GM12878 (cell line): Measurements from ENCODE around the gene ZCCHC24. TPM values are rescaled to one million over a fixed set of nuclear protein-coding genes. Genes with fewer than 3 reads are reported as not detected.

Source experiments
- ATAC-seq: fragments of 200-7000 bp; cut with Tn5 transposase; 3 replicates; pipeline ENCODE4 v1.9.1; 2020; ENCODE audit warnings: mild to moderate bottlenecking, moderate library complexity
- BruUV-seq: library from RNA; stranded (reverse); fragments of 400-500 nt; replicated peaks from 2 replicates; lab custom pipeline; 2021; lab: Mats Ljungman, UMichigan
- CTCF ChIA-PET: fragments of 300-600 bp; sonication (Branson Sonifier 250); formaldehyde crosslinking; extraction: SDS; loops from one replicate; lab custom pipeline; 2021; ENCODE audit warnings: inconsistent platforms; lab: Yijun Ruan, JAX
- POLR2A ChIA-PET: fragments of 350-600 bp; formaldehyde crosslinking; extraction: SDS; loops from one replicate; lab custom pipeline; 2021; ENCODE audit warnings: inconsistent platforms; lab: Charles Lee
- RAD21 ChIA-PET: fragments of 300-600 bp; sonication (Branson Sonifier 250); formaldehyde crosslinking; loops from one replicate; lab custom pipeline; 2023; ENCODE audit warnings: antibody characterized with exemption; ENCODE audit not compliant: unreplicated experiment; lab: Charles Lee
- SMC1A ChIA-PET: fragments of 300-600 bp; sonication (Branson Sonifier 250); formaldehyde crosslinking; loops from one replicate; lab custom pipeline; 2023; ENCODE audit not compliant: unreplicated experiment, uncharacterized antibody; lab: Charles Lee
- DNase-seq: peaks from one replicate; pipeline ENCODE4 v3.0.0-alpha.2; 2011; ENCODE audit warnings: low read depth, low spot score
- FAIRE-seq: peaks from 3 replicates; lab custom pipeline; 2011; peaks lifted over from hg19 to GRCh38; lab: Jason Lieb, UNC
- H2AFZ ChIP-seq: 2 replicates; pipeline ENCODE4 v1.6.0; 2011; ENCODE audit warnings: low read depth, low read length, control low read depth; ENCODE audit not compliant: control insufficient read depth
- H3K27ac ChIP-seq: 2 replicates; pipeline ENCODE4 v1.5.1; 2011; ENCODE audit warnings: control low read depth; ENCODE audit not compliant: control insufficient read depth, insufficient read depth
- H3K27me3 ChIP-seq, 2 experiments: replicated peaks in 1 of 2; 2 replicates each; pipeline versions ENCODE4 v1.6.0 to v1.6.1; 2011; ENCODE audit warnings: low read length in 1 of 2; ENCODE audit not compliant: control insufficient read depth in 2 of 2, insufficient read depth in 2 of 2
- H3K36me3 ChIP-seq, 2 experiments: 2 replicates each; pipeline ENCODE4 v1.5.1; 2011; ENCODE audit warnings: low read length in 1 of 2; ENCODE audit not compliant: control insufficient read depth in 2 of 2, insufficient read depth in 2 of 2
- H3K4me1 ChIP-seq: 2 replicates; pipeline ENCODE4 v1.6.1; 2011; ENCODE audit warnings: mild to moderate bottlenecking, low read length, moderate library complexity, mixed read lengths; ENCODE audit not compliant: control insufficient read depth, insufficient read depth
- H3K4me2 ChIP-seq: 2 replicates; pipeline ENCODE4 v1.6.0; 2011; ENCODE audit warnings: control low read depth; ENCODE audit not compliant: control insufficient read depth, insufficient read depth
- H3K4me3 ChIP-seq: fragments of 200-600 bp; sonication (generic); 2 replicates; pipeline ENCODE4 v1.5.1; 2016
- H3K79me2 ChIP-seq: 2 replicates; pipeline ENCODE4 v1.6.0; 2011; ENCODE audit warnings: low read length; ENCODE audit not compliant: control insufficient read depth, insufficient read depth
- H3K9ac ChIP-seq: 2 replicates; pipeline ENCODE4 v1.8.0; 2011; ENCODE audit warnings: low read length, control low read depth, mixed read lengths; ENCODE audit not compliant: control insufficient read depth, insufficient read depth
- H3K9me3 ChIP-seq: replicated peaks from 3 replicates; pipeline ENCODE4 v1.5.1; 2011; ENCODE audit warnings: mild to moderate bottlenecking, low read length; ENCODE audit not compliant: control insufficient read depth, insufficient read depth
- H4K20me1 ChIP-seq: 2 replicates; pipeline ENCODE4 v1.6.0; 2011; ENCODE audit not compliant: control insufficient read depth, insufficient read depth
- BMI1 ChIP-seq: fragments of 450-650 bp; IDR thresholded peaks from 2 replicates; pipeline ENCODE4 v1.6.1; 2016; ENCODE audit warnings: mild to moderate bottlenecking, moderate library complexity, borderline replicate concordance
- EZH2 ChIP-seq: IDR thresholded peaks from 2 replicates; pipeline ENCODE4 v1.6.1; 2012; ENCODE audit warnings: low read depth, mild to moderate bottlenecking, control low read depth, inconsistent platforms, low read length, borderline replicate concordance; ENCODE audit not compliant: control insufficient read depth
- KLF5 ChIP-seq: fragments of 450-650 bp; IDR thresholded peaks from 2 replicates; pipeline ENCODE4 v1.6.1; 2014; ENCODE audit warnings: mild to moderate bottlenecking; ENCODE audit not compliant: partially characterized antibody
- SMAD1 ChIP-seq: fragments of 450-650 bp; IDR thresholded peaks from 2 replicates; pipeline ENCODE4 v1.6.1; 2018; ENCODE audit warnings: mild to moderate bottlenecking, low read depth; ENCODE audit not compliant: partially characterized antibody
- SMARCA5 ChIP-seq: fragments of 450-650 bp; IDR thresholded peaks from 2 replicates; pipeline ENCODE4 v1.6.1; 2017; ENCODE audit warnings: mild to moderate bottlenecking
- TAF1 ChIP-seq: IDR thresholded peaks from 2 replicates; pipeline ENCODE4 v1.6.1; 2011; ENCODE audit warnings: mild to moderate bottlenecking, low read depth, low read length, borderline replicate concordance
- YY1 ChIP-seq: IDR thresholded peaks from 2 replicates; pipeline ENCODE4 v1.6.1; 2011; ENCODE audit warnings: low read depth, mild to moderate bottlenecking, low read length
- ZNF207 ChIP-seq: fragments of 450-650 bp; IDR thresholded peaks from 2 replicates; pipeline ENCODE4 v1.6.1; 2014; ENCODE audit warnings: antibody characterized with exemption, mild to moderate bottlenecking, borderline replicate concordance
- ZSCAN29 ChIP-seq: fragments of 450-650 bp; IDR thresholded peaks from 2 replicates; pipeline ENCODE4 v1.6.1; 2017; ENCODE audit warnings: mild to moderate bottlenecking, moderate library complexity
- WGBS: methylation state at CpG from one replicate; pipeline ENCODE4 v1.1.6; 2016; ENCODE audit warnings: low lambda C conversion rate; ENCODE audit not compliant: insufficient replicate concordance, insufficient coverage; ENCODE audit errors: missing lambda C conversion rate; 5-methylcytosine and 5-hydroxymethylcytosine counted together
- in situ Hi-C: fragments of 300-500 bp; cut with MboI; formaldehyde crosslinking; loops from 9 replicates; pipeline ENCODE4 v1.14.3; 2018; ENCODE audit warnings: mixed read lengths
- intact Hi-C: fragments of 100-400 bp; cut with micrococcal nuclease; formaldehyde crosslinking; loops from one replicate; pipeline ENCODE4 v1.14.2; 2022; ENCODE audit not compliant: unreplicated experiment
- polyA plus RNA-seq, 11 experiments: library from polyadenylated mRNA; depleted of rRNA in 4 of 11; unstranded in 6 of 11; stranded (reverse) in 5 of 11; fragments of >200 nt; fragmentation: Nextera tagmentation in 4 of 11; fragmentation: Illumina TruSeq in 1 of 11; extraction: Ambion mirVana in 4 of 11; extraction: Trizol in 1 of 11; gene quantifications; 1 replicate in 1 of 11; 2 replicates in 10 of 11; pipeline versions ENCODE4 v1.2.1 to v1.2.3, GENCODE V29; 2011 to 2016; ENCODE audit warnings: inconsistent platforms in 2 of 11, missing spikeins in 2 of 11, low read depth in 1 of 11
- total RNA-seq, 4 experiments: library from RNA; depleted of rRNA in 3 of 4; stranded (reverse); fragments of >200 nt in 3 of 4; fragmentation: Illumina TruSeq in 1 of 4; extraction: Trizol in 1 of 4; gene quantifications; 2 replicates each; pipeline versions ENCODE4 v1.2.1 to v1.2.3, GENCODE V29; 2013 to 2021
- TF ChIP-seq, protein P1 (sequence below): fragments of 450-650 bp; IDR thresholded peaks from 2 replicates; pipeline ENCODE4 v1.6.1; 2018; ENCODE audit warnings: mild to moderate bottlenecking, low read depth, moderate library complexity; ENCODE audit not compliant: partially characterized antibody
- TF ChIP-seq, protein P2 (sequence below): IDR thresholded peaks from 2 replicates; pipeline ENCODE4 v1.6.1; 2012; ENCODE audit warnings: mild to moderate bottlenecking, low read depth, low read length
- TF ChIP-seq, protein P3 (sequence below), 3 experiments: IDR thresholded peaks in 2 of 3; conservative IDR thresholded peaks in 1 of 3; 2 replicates each; pipeline ENCODE4 v1.5.1; 2011; ENCODE audit warnings: low read depth in 3 of 3, low read length in 3 of 3, mild to moderate bottlenecking in 3 of 3, control low read depth in 2 of 3, moderate library complexity in 2 of 3, inconsistent platforms in 1 of 3, mixed read lengths in 1 of 3; ENCODE audit not compliant: control insufficient read depth in 2 of 3, insufficient read depth in 1 of 3; ENCODE audit errors: extremely low read depth in 1 of 3
- TF ChIP-seq, protein P4 (sequence below): IDR thresholded peaks from 2 replicates; pipeline ENCODE4 v1.6.1; 2012; ENCODE audit warnings: low read depth, low read length, improper control_type of control experiment

ZCCHC24 gene
- total and polyA plus RNA-seq, 10 of the 15 experiments (the other 5 are each of a cell fraction or from before 2014, with no cell fraction given), result 0.02 to 0.62 (median 0.04) TPM; not detected in 4

DNA sequence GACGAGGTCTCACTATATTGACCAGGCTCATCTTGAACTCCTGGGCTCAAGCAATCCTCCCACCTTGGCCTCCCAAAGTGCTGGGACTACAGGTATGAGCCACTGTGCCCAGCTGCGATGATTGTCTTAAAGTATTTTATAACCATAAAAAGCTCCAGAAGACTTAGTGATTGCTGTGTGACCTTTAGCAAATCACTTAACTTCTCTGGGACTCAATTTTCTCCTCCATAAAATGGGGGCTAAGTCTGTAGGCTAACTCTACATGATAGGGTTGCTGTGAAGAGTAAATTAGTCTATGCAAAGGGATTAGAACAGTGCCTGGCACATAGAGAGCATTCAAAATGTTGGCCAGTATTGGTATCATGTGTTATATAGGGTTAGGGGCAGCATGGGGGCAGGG lies 55.4 kb downstream of the ZCCHC24 start:
- in situ Hi-C loops, result no loop called here
- H3K9ac ChIP-seq, result no peak overlapping the region
- ChIA-PET CTCF (interaction anchor here (1.1 to 4.1 kb wide), 3 partner anchors 16 to 98 kb away, joined by 3 to 25 read pairs (median 3); no protein-coding TSS in a partner anchor), RAD21 (interaction anchor here (1.4 to 1.5 kb wide), 2 partner anchors 16 to 56 kb away, joined by 3 to 4 read pairs; no protein-coding TSS in a partner anchor), SMC1A (interaction anchor here (0.8 to 1.4 kb wide), 3 partner anchors 9 to 98 kb away, joined by 3 read pairs; no protein-coding TSS in a partner anchor), POLR2A (interaction anchor here (1.2 kb wide), 1 partner anchor 15 kb away, joined by 5 read pairs; no protein-coding TSS in a partner anchor)
- no peaks in the 10 kb centered on the region for H3K79me2 ChIP-seq
- H3K4me2 ChIP-seq, result no peak overlapping the region
- intact Hi-C loops, result no loop called here
- H2AFZ ChIP-seq, result no peak overlapping the region
- ATAC-seq (no peak), DNase-seq (no peak), FAIRE-seq (no peak)
- WGBS, result 58% methylated on average over 2 of the region's 2 CpGs
- no peak overlapping the region for H3K4me3 ChIP-seq
- peaks cover 6% of the 10 kb centered on the region; the same call in 1 of the 2 replicates for H3K4me1 ChIP-seq
- H3K27ac ChIP-seq, result no peak overlapping the region
- H3K36me3 ChIP-seq, result no peaks in the 10 kb centered on the region
- H3K9me3 ChIP-seq, result no peaks in the 10 kb centered on the region
- no TSS peak for BruUV-seq
- H3K27me3 ChIP-seq, result no peaks in the 10 kb centered on the region; a peak in 1 of 4 replicates
- no peaks in the 10 kb centered on the region for H4K20me1 ChIP-seq
- TF ChIP-seq TAF1 (no peak), SMAD1 (no peak), KLF5 (no peak), EZH2 (no peak), YY1 (no peak), ZNF207 (no peak), ZSCAN29 (no peak), BMI1 (no peak), SMARCA5 (no peak)
- TF ChIP-seq, protein P1, sequence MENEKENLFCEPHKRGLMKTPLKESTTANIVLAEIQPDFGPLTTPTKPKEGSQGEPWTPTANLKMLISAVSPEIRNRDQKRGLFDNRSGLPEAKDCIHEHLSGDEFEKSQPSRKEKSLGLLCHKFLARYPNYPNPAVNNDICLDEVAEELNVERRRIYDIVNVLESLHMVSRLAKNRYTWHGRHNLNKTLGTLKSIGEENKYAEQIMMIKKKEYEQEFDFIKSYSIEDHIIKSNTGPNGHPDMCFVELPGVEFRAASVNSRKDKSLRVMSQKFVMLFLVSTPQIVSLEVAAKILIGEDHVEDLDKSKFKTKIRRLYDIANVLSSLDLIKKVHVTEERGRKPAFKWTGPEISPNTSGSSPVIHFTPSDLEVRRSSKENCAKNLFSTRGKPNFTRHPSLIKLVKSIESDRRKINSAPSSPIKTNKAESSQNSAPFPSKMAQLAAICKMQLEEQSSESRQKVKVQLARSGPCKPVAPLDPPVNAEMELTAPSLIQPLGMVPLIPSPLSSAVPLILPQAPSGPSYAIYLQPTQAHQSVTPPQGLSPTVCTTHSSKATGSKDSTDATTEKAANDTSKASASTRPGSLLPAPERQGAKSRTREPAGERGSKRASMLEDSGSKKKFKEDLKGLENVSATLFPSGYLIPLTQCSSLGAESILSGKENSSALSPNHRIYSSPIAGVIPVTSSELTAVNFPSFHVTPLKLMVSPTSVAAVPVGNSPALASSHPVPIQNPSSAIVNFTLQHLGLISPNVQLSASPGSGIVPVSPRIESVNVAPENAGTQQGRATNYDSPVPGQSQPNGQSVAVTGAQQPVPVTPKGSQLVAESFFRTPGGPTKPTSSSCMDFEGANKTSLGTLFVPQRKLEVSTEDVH, result no peak
- TF ChIP-seq, protein P2, sequence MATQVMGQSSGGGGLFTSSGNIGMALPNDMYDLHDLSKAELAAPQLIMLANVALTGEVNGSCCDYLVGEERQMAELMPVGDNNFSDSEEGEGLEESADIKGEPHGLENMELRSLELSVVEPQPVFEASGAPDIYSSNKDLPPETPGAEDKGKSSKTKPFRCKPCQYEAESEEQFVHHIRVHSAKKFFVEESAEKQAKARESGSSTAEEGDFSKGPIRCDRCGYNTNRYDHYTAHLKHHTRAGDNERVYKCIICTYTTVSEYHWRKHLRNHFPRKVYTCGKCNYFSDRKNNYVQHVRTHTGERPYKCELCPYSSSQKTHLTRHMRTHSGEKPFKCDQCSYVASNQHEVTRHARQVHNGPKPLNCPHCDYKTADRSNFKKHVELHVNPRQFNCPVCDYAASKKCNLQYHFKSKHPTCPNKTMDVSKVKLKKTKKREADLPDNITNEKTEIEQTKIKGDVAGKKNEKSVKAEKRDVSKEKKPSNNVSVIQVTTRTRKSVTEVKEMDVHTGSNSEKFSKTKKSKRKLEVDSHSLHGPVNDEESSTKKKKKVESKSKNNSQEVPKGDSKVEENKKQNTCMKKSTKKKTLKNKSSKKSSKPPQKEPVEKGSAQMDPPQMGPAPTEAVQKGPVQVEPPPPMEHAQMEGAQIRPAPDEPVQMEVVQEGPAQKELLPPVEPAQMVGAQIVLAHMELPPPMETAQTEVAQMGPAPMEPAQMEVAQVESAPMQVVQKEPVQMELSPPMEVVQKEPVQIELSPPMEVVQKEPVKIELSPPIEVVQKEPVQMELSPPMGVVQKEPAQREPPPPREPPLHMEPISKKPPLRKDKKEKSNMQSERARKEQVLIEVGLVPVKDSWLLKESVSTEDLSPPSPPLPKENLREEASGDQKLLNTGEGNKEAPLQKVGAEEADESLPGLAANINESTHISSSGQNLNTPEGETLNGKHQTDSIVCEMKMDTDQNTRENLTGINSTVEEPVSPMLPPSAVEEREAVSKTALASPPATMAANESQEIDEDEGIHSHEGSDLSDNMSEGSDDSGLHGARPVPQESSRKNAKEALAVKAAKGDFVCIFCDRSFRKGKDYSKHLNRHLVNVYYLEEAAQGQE, result no peak
- TF ChIP-seq, protein P3, sequence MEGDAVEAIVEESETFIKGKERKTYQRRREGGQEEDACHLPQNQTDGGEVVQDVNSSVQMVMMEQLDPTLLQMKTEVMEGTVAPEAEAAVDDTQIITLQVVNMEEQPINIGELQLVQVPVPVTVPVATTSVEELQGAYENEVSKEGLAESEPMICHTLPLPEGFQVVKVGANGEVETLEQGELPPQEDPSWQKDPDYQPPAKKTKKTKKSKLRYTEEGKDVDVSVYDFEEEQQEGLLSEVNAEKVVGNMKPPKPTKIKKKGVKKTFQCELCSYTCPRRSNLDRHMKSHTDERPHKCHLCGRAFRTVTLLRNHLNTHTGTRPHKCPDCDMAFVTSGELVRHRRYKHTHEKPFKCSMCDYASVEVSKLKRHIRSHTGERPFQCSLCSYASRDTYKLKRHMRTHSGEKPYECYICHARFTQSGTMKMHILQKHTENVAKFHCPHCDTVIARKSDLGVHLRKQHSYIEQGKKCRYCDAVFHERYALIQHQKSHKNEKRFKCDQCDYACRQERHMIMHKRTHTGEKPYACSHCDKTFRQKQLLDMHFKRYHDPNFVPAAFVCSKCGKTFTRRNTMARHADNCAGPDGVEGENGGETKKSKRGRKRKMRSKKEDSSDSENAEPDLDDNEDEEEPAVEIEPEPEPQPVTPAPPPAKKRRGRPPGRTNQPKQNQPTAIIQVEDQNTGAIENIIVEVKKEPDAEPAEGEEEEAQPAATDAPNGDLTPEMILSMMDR (IDR thresholded peaks at IDR 0.05 in 2 of 3, conservative IDR thresholded peaks at IDR 0.05 in 1 of 3; ENCODE audit: control insufficient read depth in 2 of 3, extremely low read depth in 1 of 3, insufficient read depth in 1 of 3, low read depth in 3 of 3, low read length in 3 of 3), result no peak
- TF ChIP-seq, protein P4, sequence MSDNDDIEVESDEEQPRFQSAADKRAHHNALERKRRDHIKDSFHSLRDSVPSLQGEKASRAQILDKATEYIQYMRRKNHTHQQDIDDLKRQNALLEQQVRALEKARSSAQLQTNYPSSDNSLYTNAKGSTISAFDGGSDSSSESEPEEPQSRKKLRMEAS, result no peak
